SKM-1 treated with dmso at 0.1 percent for 144 hours (cell line): ENCODE measurements around the gene SEC16A.

Experiments
- DNase-seq: peaks from one replicate; lab custom pipeline; 2025; ENCODE audit not compliant: unreplicated experiment; lab: John Stamatoyannopoulos, UW

SEC16A gene

GRCh38 chr9:136466155-136466541 is 16.7 kb downstream of the SEC16A start:
- DNase-seq: no peak

DNA sequence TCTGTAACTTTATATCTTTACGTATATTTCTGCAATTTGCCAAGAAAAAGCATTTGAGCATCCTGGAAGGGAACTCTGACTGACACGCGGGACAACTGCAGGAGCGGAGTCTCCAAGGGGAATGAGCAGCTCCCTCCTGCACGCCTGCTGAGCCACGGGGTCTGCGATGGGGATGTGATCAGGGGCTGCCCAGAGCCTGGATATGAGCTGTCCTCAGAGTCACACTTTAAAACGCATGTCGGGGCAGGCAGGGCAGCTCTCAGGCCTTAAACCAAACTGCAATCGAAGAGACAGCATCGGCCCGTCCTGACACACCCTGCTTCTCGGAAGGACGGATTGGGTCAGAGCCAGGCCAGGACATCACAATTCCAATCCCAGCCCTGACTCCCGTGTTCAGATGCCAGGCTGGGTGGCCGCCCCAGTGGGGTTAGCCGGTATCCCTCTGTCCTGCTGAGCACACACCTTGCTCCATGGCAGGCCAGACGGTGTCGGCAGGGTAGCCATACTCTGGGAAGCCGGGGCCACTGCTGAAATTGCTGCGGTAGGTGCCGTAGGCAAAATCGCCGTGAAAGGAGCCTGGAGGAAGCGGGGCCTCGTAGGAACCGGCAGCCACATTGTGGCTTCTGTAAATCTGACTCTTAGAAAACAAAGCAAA is 17.2 kb downstream of the SEC16A start:
- DNase-seq: no peak

DNA sequence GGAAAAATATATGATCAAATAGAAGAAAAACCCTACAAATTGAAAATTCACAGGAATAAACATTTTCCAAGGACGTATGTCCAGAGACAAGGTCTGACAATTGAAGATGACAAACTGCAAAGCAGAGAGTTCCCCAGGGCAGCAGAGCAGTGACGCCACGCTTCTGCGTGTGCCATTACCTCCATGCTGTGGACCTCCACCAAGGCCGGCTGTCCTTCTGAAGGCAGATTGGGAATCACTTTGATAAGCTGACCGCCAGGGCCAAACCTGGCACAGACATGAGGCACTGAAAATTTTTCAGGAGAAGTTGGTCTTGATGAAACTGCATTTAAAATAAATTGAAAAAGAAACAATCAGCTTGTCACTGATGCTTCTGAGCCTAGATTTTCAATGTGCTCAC is 18.6 kb downstream of the SEC16A start:
- DNase-seq: no peak

- DNase-seq: no peak
These were observed 19.3 kb downstream of the SEC16A start for GRCh38 chr9:136463578-136463977.

GRCh38 chr9:136462664-136463063 is 20.2 kb downstream of the SEC16A start:
- DNase-seq: no peak

GRCh38 chr9:136460772-136461325 is 22.0 kb downstream of the SEC16A start:
- no peak for DNase-seq

DNA sequence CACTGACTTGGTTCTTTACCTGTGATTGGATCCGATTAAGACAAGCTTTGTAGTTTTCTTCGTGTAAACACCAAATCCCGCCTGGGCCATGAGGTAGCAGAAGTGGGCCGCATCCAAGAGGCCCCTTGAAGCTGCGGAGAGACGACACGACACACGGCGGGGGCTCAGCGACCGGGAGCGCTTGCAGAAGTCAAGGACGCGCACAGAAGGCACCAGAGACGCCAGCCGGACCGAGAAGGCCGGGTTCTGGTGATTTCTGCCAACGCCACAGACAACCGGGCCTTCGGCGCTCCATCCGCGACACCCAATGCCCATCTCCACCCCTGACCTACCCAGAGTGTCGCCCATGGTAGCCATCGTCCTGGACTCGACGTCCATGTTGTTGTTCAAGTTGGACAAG is 23.4 kb downstream of the SEC16A start:
- no peak for DNase-seq

DNA sequence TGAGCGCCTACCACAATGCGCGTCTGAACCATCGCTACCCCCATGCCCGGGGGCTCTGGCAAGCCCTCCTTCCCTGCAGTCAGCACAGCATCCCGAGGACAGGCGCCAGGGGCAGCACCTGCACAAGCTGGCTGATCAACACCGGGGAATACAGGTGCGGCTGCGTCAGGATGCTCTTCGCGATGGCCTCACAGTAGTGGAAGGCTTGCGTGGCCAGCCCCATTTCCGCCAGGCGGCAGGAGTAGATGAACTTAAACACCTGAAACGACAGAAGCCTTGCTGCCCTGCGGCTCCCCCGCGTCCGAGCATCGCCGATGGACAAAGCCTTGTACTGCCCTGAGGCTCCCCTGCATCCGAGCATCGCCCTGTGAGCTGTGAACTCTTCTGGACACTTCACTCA is 25.5 kb downstream of the SEC16A start:
- no peak for DNase-seq

- no peak for DNase-seq
These were observed 26.6 kb downstream of the SEC16A start for GRCh38 chr9:136456258-136456657.

DNA sequence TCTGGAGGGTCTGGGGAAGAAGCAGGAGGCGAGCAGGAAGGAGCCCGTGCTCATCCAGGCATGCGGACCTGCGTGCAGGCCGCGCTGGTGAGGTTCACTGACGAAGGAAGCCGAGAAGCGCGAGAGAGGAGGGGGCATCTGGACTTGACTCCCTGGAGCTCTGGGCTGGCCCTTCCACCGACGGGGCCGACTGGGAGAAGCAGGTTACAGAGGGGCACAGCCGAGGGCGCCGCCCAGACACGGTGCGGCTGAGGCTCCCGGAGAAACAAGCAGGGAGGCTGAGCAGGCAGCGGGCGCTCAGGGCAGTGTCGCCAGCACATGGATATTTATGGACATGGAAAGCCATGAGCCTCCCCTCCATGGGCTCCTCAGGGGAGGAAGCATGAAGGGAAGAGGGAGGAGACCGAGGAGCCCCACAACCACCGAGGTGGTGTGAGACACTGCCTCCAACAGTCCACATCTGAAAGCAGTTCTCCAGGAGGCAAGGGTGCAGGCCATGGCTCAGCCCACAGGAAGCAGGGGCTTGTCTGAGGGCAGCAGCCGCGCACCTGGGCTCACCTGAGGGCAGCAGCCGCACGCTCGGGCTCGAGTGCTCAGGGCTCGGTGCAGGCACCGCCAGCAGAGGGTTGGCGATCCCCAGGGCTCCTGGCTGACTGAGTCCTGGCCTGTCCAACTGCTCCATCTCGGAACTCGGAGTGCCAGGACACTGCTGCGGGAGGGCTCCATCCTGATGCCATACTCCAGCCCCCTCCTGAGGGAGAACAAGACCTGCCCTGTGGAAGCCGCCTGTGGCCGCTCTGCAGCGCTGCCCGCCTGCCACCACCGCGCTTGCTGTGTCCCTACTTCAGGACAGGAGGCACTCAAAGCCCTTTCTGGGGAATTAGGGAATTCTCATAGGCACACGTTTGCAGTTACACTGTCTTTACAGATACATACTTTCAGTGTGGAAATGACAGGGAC is 27.5 kb downstream of the SEC16A start:
- no peak for DNase-seq

GRCh38 chr9:136454026-136454796 is 28.6 kb downstream of the SEC16A start:
- no peak for DNase-seq

DNA sequence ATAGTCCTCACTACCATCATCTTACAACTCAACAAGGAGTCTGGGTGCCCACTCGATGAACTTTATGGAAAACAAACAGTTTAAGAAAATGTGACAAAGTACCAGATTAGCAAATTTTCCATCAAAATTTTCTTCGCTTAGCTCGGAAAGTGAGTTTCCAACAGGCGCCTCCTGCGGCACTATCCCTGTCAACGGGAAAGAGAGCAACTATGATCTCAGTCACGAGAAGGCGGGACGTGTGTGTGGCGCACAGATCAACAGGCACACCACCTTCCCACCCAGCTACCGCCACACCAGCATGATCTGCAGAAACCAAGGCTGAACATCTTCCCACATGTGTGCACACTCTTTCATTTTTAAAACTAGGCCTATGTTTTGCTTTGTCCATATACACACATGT is 29.5 kb downstream of the SEC16A start:
- no peak for DNase-seq

DNA sequence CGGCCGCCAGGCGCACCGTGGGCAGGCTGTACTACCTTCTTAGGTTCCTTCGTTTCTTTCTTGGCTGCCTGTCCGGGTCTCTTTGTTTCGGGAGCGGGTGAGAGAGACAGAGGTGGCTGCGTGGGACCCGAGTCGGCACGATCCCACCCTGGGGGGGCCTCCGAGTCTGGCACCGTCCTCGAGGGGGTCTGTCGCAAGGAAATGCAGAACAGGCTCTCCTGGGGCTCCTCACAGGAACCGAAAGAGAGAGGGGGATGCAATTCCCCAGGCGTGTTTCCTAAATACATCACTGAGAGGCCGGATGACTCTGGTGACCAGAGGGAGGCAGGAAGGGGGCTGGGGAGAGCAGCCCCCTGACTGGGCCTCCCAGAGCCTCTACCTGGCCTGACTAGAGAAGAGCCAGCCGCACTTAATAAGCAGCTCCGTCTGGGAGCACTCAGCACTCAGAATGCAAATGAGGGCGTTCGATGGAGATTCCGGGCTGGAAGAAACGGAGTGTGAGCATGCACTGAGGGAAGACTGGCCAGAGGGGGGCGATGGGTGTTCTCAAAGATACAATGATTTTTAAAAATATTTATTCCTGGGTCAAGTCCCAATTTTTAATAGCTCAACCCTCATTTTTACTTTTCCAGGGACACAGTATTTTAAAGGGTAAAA is 31.5 kb downstream of the SEC16A start:
- no peak for DNase-seq

- no peak for DNase-seq
These were observed 34.2 kb downstream of the SEC16A start for GRCh38 chr9:136448655-136449054.

GRCh38 chr9:136447173-136447778 is 35.6 kb downstream of the SEC16A start:
- no peak for DNase-seq

GRCh38 chr9:136445799-136446198 is 37.0 kb downstream of the SEC16A start:
- no peak for DNase-seq

- no peak for DNase-seq
These were observed 38.7 kb downstream of the SEC16A start for GRCh38 chr9:136444102-136444501.

GRCh38 chr9:136443687-136444086 is 39.2 kb downstream of the SEC16A start:
- DNase-seq: no peak

DNA sequence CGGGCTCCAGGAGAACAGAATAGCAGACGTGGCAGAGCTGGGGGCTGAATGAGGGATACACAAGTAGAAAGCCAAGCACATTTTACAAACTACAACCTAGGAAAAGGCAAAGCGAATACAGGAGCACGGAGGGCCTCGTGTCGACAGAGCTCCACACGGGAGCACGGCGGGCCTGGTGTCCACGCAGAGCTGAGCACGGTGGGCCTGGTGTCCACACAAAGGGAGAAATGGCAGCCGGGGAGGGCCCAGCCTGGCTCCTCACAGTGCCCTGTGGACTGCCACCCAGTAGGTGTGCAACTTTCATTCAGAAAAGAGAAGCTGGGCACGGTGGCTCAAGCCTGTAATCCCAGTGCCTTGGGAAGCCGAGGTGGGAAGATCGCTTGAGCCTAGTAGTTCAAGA is 39.8 kb downstream of the SEC16A start:
- DNase-seq: no peak

GRCh38 chr9:136442265-136442664 is 40.6 kb downstream of the SEC16A start:
- DNase-seq: no peak
